OCI-LY7 (cell line): ENCODE results near the gene BACH2.

Experiments used
- EZH2phosphoT487 ChIP-seq: fragments of 200-600 bp; sonication (generic); IDR thresholded peaks from 2 replicates; pipeline ENCODE4 v1.6.1; 2018; ENCODE audit warnings: low read depth, borderline replicate concordance, mild to moderate bottlenecking, mixed run types, antibody characterized with exemption, low read length, moderate library complexity, mixed read lengths
- TF ChIP-seq, protein P1 (sequence below): fragments of 200-600 bp; sonication (generic); conservative IDR thresholded peaks from 2 replicates; pipeline ENCODE4 v1.5.1; 2014; ENCODE audit warnings: mild to moderate bottlenecking, antibody characterized with exemption, low read length, moderate library complexity, mixed read lengths

DNA sequence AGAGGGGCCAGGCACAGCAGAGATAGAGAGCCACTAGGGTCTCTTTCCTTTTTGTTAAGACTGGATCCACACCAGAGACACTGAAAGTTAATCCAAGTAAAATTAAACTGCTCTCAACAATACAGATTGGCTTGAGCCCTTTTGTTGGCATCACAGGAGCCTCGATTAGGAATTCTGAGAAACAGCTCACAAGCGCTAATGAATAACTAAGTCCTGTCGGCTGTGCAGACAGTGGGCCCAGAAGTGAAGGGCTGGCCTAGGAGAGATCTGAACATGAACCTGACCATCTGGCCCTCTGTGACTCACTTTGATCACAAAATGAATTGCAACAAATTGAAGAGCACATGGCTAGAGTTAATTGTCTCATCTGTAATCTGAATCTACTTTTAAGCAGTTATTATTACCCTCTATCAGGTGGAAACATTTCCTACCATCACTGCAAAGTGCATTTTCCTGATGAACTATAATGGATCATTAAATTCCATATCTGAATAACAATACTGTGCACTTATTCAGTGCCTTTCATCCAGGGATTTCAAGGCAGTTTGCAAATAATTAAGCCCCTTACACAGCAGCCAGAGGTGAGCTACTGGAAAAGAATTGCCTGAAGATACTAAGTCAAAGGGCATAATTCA, 3.2 kb downstream of the BACH2 start:
- TF ChIP-seq, protein P1, sequence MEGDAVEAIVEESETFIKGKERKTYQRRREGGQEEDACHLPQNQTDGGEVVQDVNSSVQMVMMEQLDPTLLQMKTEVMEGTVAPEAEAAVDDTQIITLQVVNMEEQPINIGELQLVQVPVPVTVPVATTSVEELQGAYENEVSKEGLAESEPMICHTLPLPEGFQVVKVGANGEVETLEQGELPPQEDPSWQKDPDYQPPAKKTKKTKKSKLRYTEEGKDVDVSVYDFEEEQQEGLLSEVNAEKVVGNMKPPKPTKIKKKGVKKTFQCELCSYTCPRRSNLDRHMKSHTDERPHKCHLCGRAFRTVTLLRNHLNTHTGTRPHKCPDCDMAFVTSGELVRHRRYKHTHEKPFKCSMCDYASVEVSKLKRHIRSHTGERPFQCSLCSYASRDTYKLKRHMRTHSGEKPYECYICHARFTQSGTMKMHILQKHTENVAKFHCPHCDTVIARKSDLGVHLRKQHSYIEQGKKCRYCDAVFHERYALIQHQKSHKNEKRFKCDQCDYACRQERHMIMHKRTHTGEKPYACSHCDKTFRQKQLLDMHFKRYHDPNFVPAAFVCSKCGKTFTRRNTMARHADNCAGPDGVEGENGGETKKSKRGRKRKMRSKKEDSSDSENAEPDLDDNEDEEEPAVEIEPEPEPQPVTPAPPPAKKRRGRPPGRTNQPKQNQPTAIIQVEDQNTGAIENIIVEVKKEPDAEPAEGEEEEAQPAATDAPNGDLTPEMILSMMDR, result no peak
- TF ChIP-seq EZH2phosphoT487, result no peak
